ENCODE results near the gene SLC16A7. TPM values are rescaled to one million over a fixed set of nuclear protein-coding genes. Genes with fewer than 3 reads are reported as not detected.
A peak's percentile ranks its signal among the peaks of the same experiment; 100 is the strongest.

The SLC16A7 gene, protein sequence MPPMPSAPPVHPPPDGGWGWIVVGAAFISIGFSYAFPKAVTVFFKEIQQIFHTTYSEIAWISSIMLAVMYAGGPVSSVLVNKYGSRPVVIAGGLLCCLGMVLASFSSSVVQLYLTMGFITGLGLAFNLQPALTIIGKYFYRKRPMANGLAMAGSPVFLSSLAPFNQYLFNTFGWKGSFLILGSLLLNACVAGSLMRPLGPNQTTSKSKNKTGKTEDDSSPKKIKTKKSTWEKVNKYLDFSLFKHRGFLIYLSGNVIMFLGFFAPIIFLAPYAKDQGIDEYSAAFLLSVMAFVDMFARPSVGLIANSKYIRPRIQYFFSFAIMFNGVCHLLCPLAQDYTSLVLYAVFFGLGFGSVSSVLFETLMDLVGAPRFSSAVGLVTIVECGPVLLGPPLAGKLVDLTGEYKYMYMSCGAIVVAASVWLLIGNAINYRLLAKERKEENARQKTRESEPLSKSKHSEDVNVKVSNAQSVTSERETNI
- total RNA-seq, result 10 to 100 TPM; 20.4 to 22.0 TPM

DNA sequence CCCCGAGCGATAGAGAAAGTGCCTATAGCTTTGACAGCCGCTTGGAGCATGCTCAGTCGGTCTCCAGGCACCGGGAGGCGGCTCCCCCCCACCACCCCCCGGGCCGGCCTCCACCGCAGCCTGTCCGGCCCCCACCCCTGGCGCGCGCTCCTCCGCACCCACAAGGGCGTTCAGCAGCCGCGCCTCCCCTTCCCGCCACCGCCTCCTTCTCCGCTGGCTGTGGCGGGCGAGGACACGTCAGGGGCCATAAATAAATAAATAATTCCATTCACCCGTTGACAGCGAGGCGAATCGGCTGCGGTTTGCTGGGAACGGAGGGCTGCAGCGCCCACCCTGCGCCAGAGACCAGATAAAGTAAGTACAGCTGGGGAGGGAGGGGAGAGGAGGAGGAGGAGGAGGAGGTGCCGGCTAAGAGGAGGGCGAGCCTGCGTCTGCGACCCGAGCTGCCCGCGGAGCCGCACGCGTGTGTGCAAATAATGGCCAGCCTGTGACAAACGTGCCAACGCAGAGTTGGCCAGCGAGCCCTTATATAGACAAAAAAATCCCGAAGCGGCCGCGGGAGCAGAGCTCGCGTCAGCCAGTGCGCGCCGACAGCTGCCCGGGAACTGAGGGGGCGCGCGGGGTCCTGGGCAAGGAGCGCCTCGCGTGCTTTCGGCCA, at the start of gene SLC16A7:
Gene SLC16A7 (plus strand): TSS at position 147 of the 658 bp plus-strand sequence. CDS start 108,773 bp downstream, outside the sequence.
- Mint-ChIP-seq H3K9me3 (no peaks in the 10 kb centered on the region), H3K4me3 (peak within 1 kb of the TSS; percentile 77), H3K36me3 (ENCODE audit: low read depth) (peaks cover 9% of the 10 kb centered on the region), H3K4me1 (peaks cover 35% of the 10 kb centered on the region), H3K27ac (peak within 1 kb of the TSS; percentile 91), H3K27me3 (no peaks in the 10 kb centered on the region)
- POLR2A ChIA-PET, result interaction anchor here (1.1 to 2.4 kb wide), 3 partner anchors 13 to 154 kb away, joined by 3 to 23 read pairs (median 3); no protein-coding TSS in a partner anchor
- DNase-seq, result peak; percentile 81
- CTCF ChIA-PET, result no interaction called here

GRCh38 chr12:59548930-59549329, 46.9 kb upstream of the SLC16A7 start:
- Mint-ChIP-seq H3K4me1 (peaks cover 21% of the 10 kb centered on the region), H3K36me3 (ENCODE audit: low read depth) (no peaks in the 10 kb centered on the region), H3K9me3 (no peaks in the 10 kb centered on the region), H3K4me3 (no peak overlapping the region), H3K27me3 (no peaks in the 10 kb centered on the region), H3K27ac (peak overlapping the region; percentile 21)
- ChIA-PET CTCF (no interaction called here), POLR2A (interaction anchor here (0.7 kb wide), 1 partner anchor 46 kb away, joined by 3 read pairs; no protein-coding TSS in a partner anchor)
- DNase-seq, result peak; percentile 44

GRCh38 chr12:59559696-59560095, 36.1 kb upstream of the SLC16A7 start:
- no peaks in the 10 kb centered on the region for H3K4me1 Mint-ChIP-seq
- CTCF ChIA-PET, result no interaction called here

DNA sequence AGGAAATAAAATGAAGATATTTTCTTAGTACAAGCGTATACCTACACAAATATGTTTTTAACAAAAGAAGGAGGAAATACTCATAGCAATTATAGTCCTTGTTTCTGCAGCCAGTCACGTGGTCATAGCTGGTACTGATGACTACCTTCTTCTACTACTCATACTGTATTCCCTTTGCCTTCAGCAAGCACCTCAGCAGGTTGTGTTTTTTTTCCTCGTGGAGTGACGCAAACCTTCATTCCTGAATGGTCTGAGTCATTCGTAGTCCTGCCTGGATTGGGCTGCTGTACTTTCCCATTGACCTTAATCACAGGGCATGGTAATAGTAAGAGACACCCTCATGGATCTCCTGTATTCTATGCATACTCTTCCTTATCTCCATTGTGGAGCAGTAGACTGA, 25.7 kb upstream of the SLC16A7 start:
- peaks cover 4% of the 10 kb centered on the region for H3K4me1 Mint-ChIP-seq
- H3K27ac Mint-ChIP-seq, result no peak overlapping the region

More at GRCh38 chr12:59559696-59560095, 36.1 kb upstream of the SLC16A7 start:
- H3K4me3 Mint-ChIP-seq, result no peak overlapping the region
- H3K9me3 Mint-ChIP-seq, result no peaks in the 10 kb centered on the region
- no peak for DNase-seq
- H3K27me3 Mint-ChIP-seq, result no peaks in the 10 kb centered on the region
- no peak overlapping the region for H3K27ac Mint-ChIP-seq
- H3K36me3 Mint-ChIP-seq (ENCODE audit: low read depth), result no peaks in the 10 kb centered on the region
- POLR2A ChIA-PET, result no interaction called here

GRCh38 chr12:59574406-59574805, 21.4 kb upstream of the SLC16A7 start:
- ChIA-PET CTCF (interaction anchor here (0.7 kb wide), 1 partner anchor 461 kb away, joined by 4 read pairs; no protein-coding TSS in a partner anchor), POLR2A (no interaction called here)
- no peak for DNase-seq
- Mint-ChIP-seq H3K27me3 (no peaks in the 10 kb centered on the region), H3K9me3 (peaks cover 2% of the 10 kb centered on the region), H3K36me3 (ENCODE audit: low read depth) (no peaks in the 10 kb centered on the region), H3K4me3 (no peak overlapping the region), H3K27ac (no peak overlapping the region), H3K4me1 (peaks cover 26% of the 10 kb centered on the region)

More for the DNA sequence above, 25.7 kb upstream of the SLC16A7 start:
- CTCF ChIA-PET, result no interaction called here
- no peak for DNase-seq
- POLR2A ChIA-PET, result no interaction called here
- Mint-ChIP-seq H3K27me3 (peaks cover 4% of the 10 kb centered on the region), H3K36me3 (ENCODE audit: low read depth) (no peaks in the 10 kb centered on the region), H3K9me3 (no peaks in the 10 kb centered on the region), H3K4me3 (no peak overlapping the region)

DNA sequence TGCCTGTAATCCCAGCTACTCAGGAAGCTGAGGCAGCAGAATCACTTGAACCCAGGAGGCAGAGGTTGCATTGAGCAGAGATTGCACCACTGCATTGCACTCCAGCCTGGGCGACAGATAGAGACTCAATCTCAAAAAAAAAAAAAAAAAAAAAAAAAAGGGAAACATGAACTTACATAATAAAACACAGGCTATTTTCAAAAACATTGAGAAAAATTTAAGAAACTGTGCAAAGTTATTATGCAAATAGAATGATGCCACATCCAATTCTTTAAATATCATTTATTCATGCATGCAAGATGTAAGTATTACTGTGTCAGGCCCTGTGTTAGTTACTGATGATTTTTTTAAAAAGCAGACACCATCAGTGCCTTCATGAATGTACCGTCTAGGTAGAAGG, 20.0 kb upstream of the SLC16A7 start:
- peaks cover 29% of the 10 kb centered on the region for H3K4me1 Mint-ChIP-seq
- POLR2A ChIA-PET, result no interaction called here
- no peaks in the 10 kb centered on the region for H3K36me3 Mint-ChIP-seq (ENCODE audit: low read depth)
- peaks cover 2% of the 10 kb centered on the region for H3K9me3 Mint-ChIP-seq
- H3K27ac Mint-ChIP-seq, result no peak overlapping the region
- no peak overlapping the region for H3K4me3 Mint-ChIP-seq
- DNase-seq, result no peak
- no peaks in the 10 kb centered on the region for H3K27me3 Mint-ChIP-seq
- CTCF ChIA-PET, result no interaction called here

GRCh38 chr12:59578254-59578653, 17.6 kb upstream of the SLC16A7 start:
- no peak for DNase-seq
- Mint-ChIP-seq H3K27me3 (no peaks in the 10 kb centered on the region), H3K4me1 (peaks cover 35% of the 10 kb centered on the region), H3K36me3 (ENCODE audit: low read depth) (no peaks in the 10 kb centered on the region), H3K4me3 (no peak overlapping the region), H3K9me3 (peaks cover 2% of the 10 kb centered on the region), H3K27ac (peak overlapping the region; percentile 13)
- ChIA-PET POLR2A (no interaction called here), CTCF (no interaction called here)

- ChIA-PET CTCF (no interaction called here), POLR2A (no interaction called here)
- Mint-ChIP-seq H3K27ac (no peak overlapping the region), H3K4me1 (peaks cover 36% of the 10 kb centered on the region), H3K9me3 (peaks cover 2% of the 10 kb centered on the region), H3K4me3 (no peak overlapping the region), H3K27me3 (no peaks in the 10 kb centered on the region), H3K36me3 (ENCODE audit: low read depth) (no peaks in the 10 kb centered on the region)
- no peak for DNase-seq
Measured at GRCh38 chr12:59579631-59580030, 16.2 kb upstream of the SLC16A7 start.

DNA sequence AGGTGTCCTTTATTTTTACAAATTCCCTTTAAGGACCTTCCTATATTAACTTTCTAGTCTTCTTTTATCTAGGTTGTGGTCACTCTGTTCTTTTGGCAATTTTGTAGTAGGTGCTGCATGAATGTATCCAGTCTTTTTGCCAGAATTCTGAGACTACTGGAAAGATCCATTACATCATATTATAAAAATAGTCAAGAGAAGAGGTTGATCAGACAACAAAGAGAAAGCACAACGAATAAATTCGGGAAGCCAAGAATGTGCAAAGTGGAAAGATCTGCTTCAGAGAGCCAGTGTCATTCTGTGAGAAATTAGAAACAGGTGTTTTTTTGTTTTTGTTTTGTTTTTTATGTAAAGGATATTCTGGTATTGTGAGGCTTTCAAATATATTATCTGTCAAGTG, 15.8 kb upstream of the SLC16A7 start:
- Mint-ChIP-seq H3K27ac (no peak overlapping the region), H3K9me3 (peaks cover 2% of the 10 kb centered on the region), H3K4me3 (no peak overlapping the region), H3K27me3 (no peaks in the 10 kb centered on the region), H3K36me3 (ENCODE audit: low read depth) (no peaks in the 10 kb centered on the region), H3K4me1 (peaks cover 36% of the 10 kb centered on the region)
- POLR2A ChIA-PET, result no interaction called here
- CTCF ChIA-PET, result no interaction called here
- DNase-seq, result no peak

DNA sequence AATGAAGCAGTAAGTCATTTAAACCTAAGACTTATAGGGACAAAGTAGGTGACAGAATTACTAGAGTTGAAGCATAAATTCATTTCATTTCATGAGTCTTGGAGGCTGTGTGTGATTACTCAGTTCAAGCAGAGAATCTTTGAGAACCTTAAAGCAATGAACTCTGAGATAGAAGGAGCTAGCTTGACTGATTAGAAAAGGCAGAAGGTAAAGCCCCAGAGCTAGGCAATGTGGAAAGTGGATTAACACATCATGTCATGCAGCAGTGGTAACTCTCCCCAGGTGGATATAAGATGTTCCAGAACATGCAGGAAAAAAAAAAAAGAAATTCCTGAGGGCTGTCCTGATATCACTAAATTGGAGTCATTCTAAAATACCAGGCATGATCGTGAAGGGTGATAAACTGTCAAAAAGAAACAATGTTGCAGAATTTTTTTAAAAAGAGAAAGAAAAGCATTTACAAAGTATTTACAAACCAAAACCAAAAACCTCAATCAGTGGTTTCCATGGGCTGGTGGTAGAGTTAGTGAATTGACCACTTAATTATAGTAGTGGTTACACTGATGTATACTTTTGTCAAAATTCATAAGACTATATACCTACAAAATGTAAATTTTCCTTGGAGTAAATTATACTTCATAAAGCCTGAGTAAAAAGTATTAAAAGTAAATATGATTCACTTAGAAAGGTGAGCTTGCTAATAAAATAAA, 12.7 kb upstream of the SLC16A7 start:
- peaks cover 24% of the 10 kb centered on the region for H3K4me1 Mint-ChIP-seq
- no peaks in the 10 kb centered on the region for H3K36me3 Mint-ChIP-seq (ENCODE audit: low read depth)
- peaks cover 2% of the 10 kb centered on the region for H3K9me3 Mint-ChIP-seq
- DNase-seq, result no peak
- no peaks in the 10 kb centered on the region for H3K27me3 Mint-ChIP-seq
- H3K27ac Mint-ChIP-seq, result no peak overlapping the region
- ChIA-PET CTCF (no interaction called here), POLR2A (interaction anchor here (4.9 kb wide), 1 partner anchor 12 kb away, joined by 23 read pairs; the partner anchor contains the start of gene SLC16A7)
- no peak overlapping the region for H3K4me3 Mint-ChIP-seq

DNA sequence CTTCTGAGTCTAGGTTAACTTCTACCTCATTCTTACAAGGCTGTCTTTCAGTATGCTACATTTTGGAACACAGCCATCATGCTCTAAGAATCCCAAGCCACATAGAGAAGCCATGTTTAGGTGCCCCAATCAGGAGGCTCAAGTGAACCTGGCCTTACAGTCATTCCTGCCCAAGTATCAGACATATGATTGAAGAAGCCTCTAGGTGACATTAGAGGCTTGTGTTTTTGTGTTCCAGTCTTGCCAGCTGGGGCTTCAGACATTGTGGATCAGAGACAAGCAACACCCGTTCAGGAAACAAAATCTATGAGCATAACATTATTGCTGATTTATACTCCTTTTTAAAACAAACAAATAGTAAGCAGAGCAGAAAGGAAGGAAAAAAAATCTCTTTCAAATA, 8.1 kb upstream of the SLC16A7 start:
- Mint-ChIP-seq H3K4me3 (no peak overlapping the region), H3K27me3 (no peaks in the 10 kb centered on the region), H3K27ac (no peak overlapping the region), H3K4me1 (peaks cover 10% of the 10 kb centered on the region), H3K9me3 (no peaks in the 10 kb centered on the region), H3K36me3 (ENCODE audit: low read depth) (no peaks in the 10 kb centered on the region)
- ChIA-PET POLR2A (no interaction called here), CTCF (no interaction called here)
- DNase-seq, result no peak

DNA sequence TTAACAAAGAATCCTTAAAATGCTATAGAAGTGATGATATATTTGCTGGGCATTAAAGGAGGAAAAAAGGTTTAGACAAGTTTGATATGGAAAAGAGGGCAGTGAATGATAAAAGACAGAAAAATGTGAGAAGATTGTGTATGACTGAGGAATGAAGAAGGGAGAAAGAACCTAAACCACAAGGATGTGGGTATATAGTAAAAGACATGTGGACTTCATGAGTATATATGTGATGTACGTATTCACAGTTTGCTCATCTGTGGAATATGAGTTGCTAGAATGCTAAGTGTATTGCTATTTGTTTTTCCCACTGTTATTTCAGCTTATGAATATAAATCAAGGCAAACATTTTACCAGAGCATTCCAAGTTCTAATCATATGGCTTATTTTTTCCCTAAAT, 2.1 kb upstream of the SLC16A7 start:
- Mint-ChIP-seq H3K4me3 (no peak overlapping the region), H3K36me3 (ENCODE audit: low read depth) (peaks cover under 1% of the 10 kb centered on the region), H3K27ac (no peak overlapping the region), H3K9me3 (no peaks in the 10 kb centered on the region), H3K4me1 (peaks cover 32% of the 10 kb centered on the region), H3K27me3 (no peaks in the 10 kb centered on the region)
- ChIA-PET CTCF (no interaction called here), POLR2A (no interaction called here)
- no peak for DNase-seq

GRCh38 chr12:59594943-59595500, 807 bp upstream of the SLC16A7 start:
- no peaks in the 10 kb centered on the region for H3K9me3 Mint-ChIP-seq
- ChIA-PET POLR2A (interaction anchor here (0.6 to 2.4 kb wide), 3 partner anchors 12 to 46 kb away, joined by 3 to 23 read pairs (median 3); no protein-coding TSS in a partner anchor), CTCF (no interaction called here)

More at GRCh38 chr12:59594943-59595500, 807 bp upstream of the SLC16A7 start:
- H3K36me3 Mint-ChIP-seq (ENCODE audit: low read depth), result peaks cover 6% of the 10 kb centered on the region
- H3K4me3 Mint-ChIP-seq, result peak overlapping the region; percentile 77
- H3K4me1 Mint-ChIP-seq, result peaks cover 35% of the 10 kb centered on the region
- no peaks in the 10 kb centered on the region for H3K27me3 Mint-ChIP-seq
- no peak for DNase-seq
- no peak overlapping the region for H3K27ac Mint-ChIP-seq

Data from activated CD4-positive, alpha-beta memory T cell treated with anti-CD3 and anti-CD28 coated beads, Interleukin-2, amount 10 ng/mL, durations not matched to agents 7 days and 5 days (primary cell).